Psoas muscle (tissue), 8 donors: ENCODE data around the gene MATR3. TPM values are rescaled to one million over a fixed set of nuclear protein-coding genes. Genes with fewer than 3 reads are reported as not detected.

Experiments used
- ATAC-seq, 4 donors: fragments of 200-7000 bp; cut with Tn5 transposase; one replicate each; pipeline ENCODE4 v1.9.1; 2020; ENCODE audit warnings: moderate library complexity in 3 of 4, mild to moderate bottlenecking in 2 of 4
- DNase-seq, 2 donors: peaks; one replicate each; pipeline ENCODE4 v3.0.0-alpha.2; 2020
- H3K27ac ChIP-seq: fragments of 200-600 bp; one replicate; pipeline ENCODE4 v1.8.0; 2022
- H3K27me3 ChIP-seq, 3 donors: fragments of 200-600 bp in 1 of 3; one replicate each; pipeline versions ENCODE4 v1.6.1 to v1.8.0; 2013 to 2022; ENCODE audit warnings: low read length in 2 of 3, mild to moderate bottlenecking in 2 of 3, moderate library complexity in 1 of 3; ENCODE audit not compliant: insufficient read depth in 3 of 3
- H3K36me3 ChIP-seq, 2 donors: fragments of 200-600 bp in 1 of 2; one replicate each; pipeline versions ENCODE4 v1.6.1 to v1.8.0; 2013 to 2022; ENCODE audit warnings: low read depth in 1 of 2, mild to moderate bottlenecking in 1 of 2, moderate library complexity in 1 of 2; ENCODE audit not compliant: insufficient read depth in 1 of 2
- H3K4me1 ChIP-seq: fragments of 200-600 bp; one replicate; pipeline ENCODE4 v1.8.0; 2022
- H3K4me3 ChIP-seq: fragments of 200-600 bp; one replicate; pipeline ENCODE4 v1.8.0; 2022; ENCODE audit warnings: mild to moderate bottlenecking
- H3K9me3 ChIP-seq: fragments of 200-600 bp; one replicate; pipeline ENCODE4 v1.8.0; 2022
- CTCF ChIP-seq: fragments of 200-600 bp; IDR thresholded peaks from one replicate; pipeline ENCODE4 v1.8.0; 2022; ENCODE audit warnings: antibody characterized with exemption
- WGBS, 3 donors: extraction: QIAGEN DNeasy Blood & Tissue Kit; methylation state at CpG; one replicate each; pipeline versions ENCODE4 v1.1.6 to v1.1.7; 2013; 5-methylcytosine and 5-hydroxymethylcytosine counted together
- intact Hi-C, 2 donors: fragments of 100-400 bp; cut with DNase I; formaldehyde crosslinking; loops; one replicate each; pipeline versions ENCODE4 v1.11.0 to v1.14.2; 2022
- polyA plus RNA-seq, 3 donors: library from polyadenylated mRNA; stranded (reverse); fragments of 200-250 nt; gene quantifications; one replicate each; pipeline ENCODE4 v1.2.3, GENCODE V29; 2013
- total RNA-seq, 4 donors: library from RNA; stranded (reverse); fragmentation: NEBNext Ultra II Directional in 2 of 4; extraction: Animal tissue kit (Norgen Biotek cat#: 25700) in 2 of 4; gene quantifications; one replicate each; pipeline versions ENCODE4 v1.2.1 to v1.2.4, GENCODE V29; 2021 to 2023
- donor health status: healthy with polysubstance abuse.
- donor health status: DM: no; HTN: no; CAD: no; lungs with moderate emphysema.
- donor health status: Bipolar disorder and iron deficiency.
- donor health status: healthy.
- donor health status: DM: yes; HTN: yes; CAD: no.
- donor health status: DM: no; HTN: no; CAD: no.
- donor health status: DM: no; HTN: no; CAD: no.
- donor health status: DM: yes; HTN: yes; CAD: no.

The MATR3 gene
- total and polyA plus RNA-seq, 7 donors, result 92.4 to 153 (median 110) TPM

GRCh38 chr5:139248826-139249453, 44.6 kb upstream of the MATR3 start:
- TF ChIP-seq CTCF, result no peak
- H3K4me3 ChIP-seq, result no peak overlapping the region
- no peak for ATAC-seq

GRCh38 chr5:139251281-139251687, 42.3 kb upstream of the MATR3 start:
- Histone ChIP-seq H3K9me3 (no peaks in the 10 kb centered on the region), H3K27ac (no peak overlapping the region), H3K27me3 (no peaks in the 10 kb centered on the region), H3K4me3 (no peak overlapping the region), H3K36me3 (no peaks in the 10 kb centered on the region), H3K4me1 (no peaks in the 10 kb centered on the region)
- no peak for ATAC-seq
- intact Hi-C loops, result no loop called here
- DNase-seq, result no peak
- no peak for TF ChIP-seq CTCF
- 41 to 47% (median 43%) methylated on average over 3 of the region's 3 CpGs for WGBS, 3 donors

More at GRCh38 chr5:139248826-139249453, 44.6 kb upstream of the MATR3 start:
- Histone ChIP-seq H3K27me3 (no peaks in the 10 kb centered on the region), H3K36me3 (no peaks in the 10 kb centered on the region), H3K4me1 (no peaks in the 10 kb centered on the region), H3K27ac (no peak overlapping the region), H3K9me3 (no peaks in the 10 kb centered on the region)
- DNase-seq, result no peak
- intact Hi-C loops, result no loop called here
- 93 to 98% (median 94%) methylated on average over 3 of the region's 3 CpGs for WGBS, 3 donors

GRCh38 chr5:139251695-139252288, 41.7 kb upstream of the MATR3 start:
- intact Hi-C loops, result no loop called here
- Histone ChIP-seq H3K27ac (no peak overlapping the region), H3K27me3 (no peaks in the 10 kb centered on the region), H3K9me3 (no peaks in the 10 kb centered on the region), H3K36me3 (no peaks in the 10 kb centered on the region), H3K4me1 (no peaks in the 10 kb centered on the region), H3K4me3 (no peak overlapping the region)
- ATAC-seq (no peak), DNase-seq (no peak)
- TF ChIP-seq CTCF, result no peak
- 84 to 88% (median 85%) methylated on average over 4 of the region's 4 CpGs for WGBS, 3 donors

- Histone ChIP-seq H3K36me3 (no peaks in the 10 kb centered on the region), H3K9me3 (no peaks in the 10 kb centered on the region), H3K4me3 (no peak overlapping the region), H3K4me1 (no peaks in the 10 kb centered on the region), H3K27ac (no peak overlapping the region), H3K27me3 (no peaks in the 10 kb centered on the region)
- no peak for ATAC-seq
- TF ChIP-seq CTCF, result no peak
- 90 to 95% (median 92%) methylated on average over 3 of the region's 3 CpGs for WGBS, 3 donors
- intact Hi-C loops, result no loop called here
- no peak for DNase-seq
These were observed 40.4 kb upstream of the MATR3 start for GRCh38 chr5:139253115-139253514.

GRCh38 chr5:139256820-139257219, 36.7 kb upstream of the MATR3 start:
- H3K4me1 ChIP-seq, result no peaks in the 10 kb centered on the region
- no peaks in the 10 kb centered on the region for H3K27me3 ChIP-seq
- TF ChIP-seq CTCF, result no peak
- intact Hi-C loops, result no loop called here
- no peaks in the 10 kb centered on the region for H3K9me3 ChIP-seq
- 90 to 93% (median 92%) methylated on average over 5 of the region's 5 CpGs for WGBS, 3 donors
- DNase-seq, result no peak
- ATAC-seq, result no peak
- no peak overlapping the region for H3K27ac ChIP-seq
- H3K4me3 ChIP-seq, result no peak overlapping the region
- no peaks in the 10 kb centered on the region for H3K36me3 ChIP-seq
